Measurements from ENCODE around the gene TSKS. TPM values are rescaled to one million over a fixed set of nuclear protein-coding genes. Genes with fewer than 3 reads are reported as not detected.

Gene TSKS
- total RNA-seq, 1 experiment from 2014 or later, result 0.28 TPM

GRCh38 chr19:49787746-49788145, 24.6 kb upstream of the TSKS start:
- no peak overlapping the region for H4K8ac ChIP-seq (replicated peaks; ENCODE audit: insufficient read length, low read depth, low read length)
- TF ChIP-seq CTCF (conservative IDR thresholded peaks at IDR 0.05), result no peak
- no peak overlapping the region for H4K91ac ChIP-seq (ENCODE audit: insufficient read length, low read depth, low read length)
- H3K23ac ChIP-seq (ENCODE audit: insufficient read length, low read depth, low read length), result no peak overlapping the region
- Mint-ChIP-seq H3K27me3 (ENCODE audit: low read depth) (no peaks in the 10 kb centered on the region), H3K27ac (peak overlapping the region in 1 of 3 experiments; percentile 97; a peak in 1 of 7 replicates), H3K9me3 (no peaks in the 10 kb centered on the region), H3K4me1 (peaks cover 0 to 5% of the 10 kb centered on the region in 2 experiments; a peak in 1 of 4 replicates), H3K4me3 (no peak overlapping the region), H3K36me3 (ENCODE audit: insufficient read depth in 1 of 3, low read depth in 3 of 3) (peaks cover 38 to 72% (median 51%) of the 10 kb centered on the region in 3 experiments)
- no peak overlapping the region for H2BK12ac ChIP-seq (ENCODE audit: insufficient read length, low read depth, low read length)
- no peaks in the 10 kb centered on the region for H3K79me2 ChIP-seq (ENCODE audit: insufficient read depth, low read length)
- H3K79me1 ChIP-seq (ENCODE audit: insufficient read depth, low read depth, low read length, poor library complexity, severe bottlenecking), result no peaks in the 10 kb centered on the region
- H3T11ph ChIP-seq (ENCODE audit: low read length), result no peak overlapping the region
- no CpG with 5 or more reads among the region's 5 CpGs for WGBS (ENCODE audit: extremely low coverage, insufficient read length, low lambda C conversion rate)
- no peaks in the 10 kb centered on the region for H4K20me1 ChIP-seq (ENCODE audit: control insufficient read depth, insufficient read depth, insufficient read length)
- H3K4me2 ChIP-seq (ENCODE audit: insufficient read depth, insufficient read length, low read length), result no peak overlapping the region
- H3K56ac ChIP-seq (ENCODE audit: insufficient read length, low read depth, low read length), result no peak overlapping the region
- H2BK120ac ChIP-seq (ENCODE audit: low read depth, low read length, poor library complexity, severe bottlenecking), result no peak overlapping the region
- no peak overlapping the region for H3K18ac ChIP-seq (ENCODE audit: insufficient read length, low read depth, low read length)
- H3K14ac ChIP-seq (ENCODE audit: insufficient read depth, low read length), result no peak overlapping the region
- no peaks in the 10 kb centered on the region for H3K23me2 ChIP-seq (ENCODE audit: insufficient read length, low read depth, low read length, poor library complexity, severe bottlenecking)
- no peaks in the 10 kb centered on the region for H3K4me1 ChIP-seq (ENCODE audit: insufficient read depth, low read length)
- H2BK5ac ChIP-seq (ENCODE audit: insufficient read length, low read length), result no peak overlapping the region
- H2BK15ac ChIP-seq (ENCODE audit: low read depth, low read length), result no peak overlapping the region
- H3K27me3 ChIP-seq (ENCODE audit: insufficient read depth, low read length), result no peaks in the 10 kb centered on the region
- H2AFZ ChIP-seq (ENCODE audit: low read length), result no peak overlapping the region
- no peak overlapping the region for H2BK20ac ChIP-seq (ENCODE audit: low read depth, low read length, poor library complexity, severe bottlenecking)
- no peak overlapping the region for H4K5ac ChIP-seq (ENCODE audit: insufficient read length, low read depth, low read length)
- no peak overlapping the region for H3K27ac ChIP-seq (ENCODE audit: insufficient read length, low read depth, low read length)
- no peak overlapping the region for H3K4ac ChIP-seq (ENCODE audit: low read depth, low read length)
- no peak overlapping the region for H2AK5ac ChIP-seq (ENCODE audit: insufficient read length, low read length)
- DNase-seq, result no peak
- no peak overlapping the region for H3K9ac ChIP-seq (ENCODE audit: extremely low read depth, insufficient read length, low read length)
- H3K9me3 ChIP-seq (ENCODE audit: control insufficient read depth, low read depth, low read length), result no peaks in the 10 kb centered on the region

Data from H9 (cell line).